Non-pigmented ciliary epithelial cell (primary cell): ENCODE results near the gene KMT2C.
A peak's percentile ranks its signal among the peaks of the same experiment; 100 is the strongest.

Experiments
- DNase-seq: peaks from one replicate; pipeline ENCODE4 v3.0.0-alpha.2; 2010; ENCODE audit warnings: low read depth

KMT2C gene

GRCh38 chr7:152140067-152140466, 295.7 kb downstream of the KMT2C start:
- DNase-seq, result no peak

- DNase-seq, result no peak
Observed at GRCh38 chr7:152137476-152138025, 298.3 kb downstream of the KMT2C start.

GRCh38 chr7:152136686-152137085, 299.1 kb downstream of the KMT2C start:
- DNase-seq, result peak; percentile 8

DNA sequence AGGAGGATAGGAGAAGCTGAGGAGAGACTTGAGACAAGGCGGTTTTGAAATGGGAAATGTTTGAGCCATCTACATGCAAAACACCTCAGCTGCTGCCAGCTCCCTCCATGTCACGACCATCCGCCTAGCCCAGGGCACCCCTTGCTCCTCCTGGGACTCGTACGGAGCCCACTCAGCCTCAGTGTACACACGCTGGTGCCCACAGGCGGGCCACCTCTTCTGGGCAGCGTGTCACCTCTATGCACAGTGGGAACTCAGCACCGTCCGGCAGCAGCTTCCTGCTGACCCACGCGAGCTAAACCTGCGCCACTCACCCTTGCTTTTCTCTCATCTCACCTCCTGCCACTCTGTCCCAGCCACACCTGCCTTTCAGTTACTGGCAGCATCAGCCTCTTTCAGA, 302.0 kb downstream of the KMT2C start:
- DNase-seq, result no peak

DNA sequence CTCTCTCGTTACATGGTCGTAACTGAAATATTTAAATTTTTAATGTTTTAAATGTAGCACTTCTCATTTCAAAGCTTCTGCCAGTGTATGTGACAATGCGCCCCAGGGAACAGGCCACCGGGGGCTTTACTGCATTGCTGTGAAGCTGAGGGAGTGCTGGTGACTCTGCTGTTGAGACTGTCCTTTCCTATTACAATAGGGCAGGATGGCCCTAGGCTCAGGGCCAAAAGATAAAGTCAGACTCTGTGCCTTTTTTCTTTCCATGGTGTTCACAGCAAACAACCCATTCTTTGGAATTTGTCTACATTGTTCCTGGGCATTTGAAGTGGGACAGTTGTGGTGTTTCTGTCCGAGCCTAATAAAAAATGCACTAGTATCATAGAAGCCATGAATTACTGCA, 303.0 kb downstream of the KMT2C start:
- DNase-seq, result no peak

GRCh38 chr7:152131981-152132494, 303.8 kb downstream of the KMT2C start:
- no peak for DNase-seq

DNA sequence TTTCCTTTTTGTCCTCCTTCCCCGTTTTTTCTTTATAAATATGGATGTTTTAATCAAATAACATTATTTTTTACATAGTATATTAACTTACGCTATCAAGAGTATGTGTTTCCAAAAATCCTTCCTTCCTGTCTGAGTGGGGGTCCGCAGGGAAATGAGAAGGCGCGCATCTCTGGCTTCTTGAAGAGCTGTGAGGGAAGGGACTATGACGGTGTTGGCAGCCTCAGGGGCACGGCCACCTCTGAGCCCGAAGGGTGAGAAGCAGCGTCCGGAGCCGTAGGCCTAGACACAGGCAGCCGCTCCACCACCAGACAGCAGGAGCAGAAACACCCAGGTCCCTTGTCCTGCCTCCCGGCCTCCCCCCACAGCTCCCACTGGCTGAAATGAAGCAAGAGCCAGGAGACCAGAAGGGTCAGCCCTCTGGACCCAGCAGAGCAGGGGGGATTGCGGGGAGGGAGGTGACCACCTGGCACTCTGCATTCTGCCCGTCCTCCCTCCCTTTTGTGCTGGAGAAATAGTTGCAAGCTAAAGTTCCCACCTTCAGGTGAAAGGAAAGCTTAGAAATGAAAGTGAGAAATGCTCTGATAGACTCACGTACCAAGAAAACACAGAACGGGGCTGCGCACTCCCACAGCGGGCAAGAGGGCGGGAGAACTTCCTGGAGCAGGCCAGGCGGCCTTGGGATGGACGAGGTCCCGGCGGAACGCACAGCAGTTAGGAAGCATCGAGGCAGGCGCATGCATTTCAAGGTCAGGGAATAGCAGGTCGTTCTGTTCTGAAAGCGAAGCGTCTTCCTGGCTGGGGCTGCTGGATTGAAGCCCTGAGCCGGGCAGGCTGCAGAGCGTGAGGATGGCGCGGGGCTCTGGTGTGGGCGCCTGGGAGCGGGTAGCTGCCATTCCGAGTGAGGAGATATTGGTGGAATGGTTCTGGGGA, 304.9 kb downstream of the KMT2C start:
- DNase-seq, result no peak

- DNase-seq, result no peak
Observed at GRCh38 chr7:152129682-152130081, 306.1 kb downstream of the KMT2C start.

GRCh38 chr7:152128741-152129461, 306.9 kb downstream of the KMT2C start:
- DNase-seq, result no peak

- DNase-seq, result no peak
Observed at GRCh38 chr7:152128252-152128651, 307.6 kb downstream of the KMT2C start.

GRCh38 chr7:152127229-152127628, 308.6 kb downstream of the KMT2C start:
- no peak for DNase-seq

- no peak for DNase-seq
Observed at GRCh38 chr7:152126741-152127140, 309.1 kb downstream of the KMT2C start.

DNA sequence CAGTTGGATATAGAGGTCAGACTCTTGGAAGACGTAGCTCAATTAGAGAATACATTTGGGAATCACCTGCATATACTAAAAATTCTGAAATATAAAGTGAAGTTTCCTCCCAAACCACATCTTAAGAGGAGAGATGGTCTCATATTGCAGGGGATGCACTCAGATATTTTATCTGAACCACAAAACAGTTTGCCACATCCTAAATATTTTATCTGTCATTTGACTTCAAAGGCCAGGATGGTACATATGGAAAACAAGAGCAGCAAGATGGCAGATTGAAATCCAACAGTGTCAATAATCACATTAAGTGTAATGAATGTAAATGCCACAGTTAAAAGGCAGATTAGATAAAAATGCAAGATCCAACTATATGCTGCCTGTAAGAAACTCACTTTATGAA, 313.3 kb downstream of the KMT2C start:
- no peak for DNase-seq

- DNase-seq, result no peak
Observed at GRCh38 chr7:152121432-152121831, 314.4 kb downstream of the KMT2C start.

- DNase-seq, result no peak
Observed at GRCh38 chr7:152120776-152121175, 315.0 kb downstream of the KMT2C start.

GRCh38 chr7:152120210-152120609, 315.6 kb downstream of the KMT2C start:
- no peak for DNase-seq

DNA sequence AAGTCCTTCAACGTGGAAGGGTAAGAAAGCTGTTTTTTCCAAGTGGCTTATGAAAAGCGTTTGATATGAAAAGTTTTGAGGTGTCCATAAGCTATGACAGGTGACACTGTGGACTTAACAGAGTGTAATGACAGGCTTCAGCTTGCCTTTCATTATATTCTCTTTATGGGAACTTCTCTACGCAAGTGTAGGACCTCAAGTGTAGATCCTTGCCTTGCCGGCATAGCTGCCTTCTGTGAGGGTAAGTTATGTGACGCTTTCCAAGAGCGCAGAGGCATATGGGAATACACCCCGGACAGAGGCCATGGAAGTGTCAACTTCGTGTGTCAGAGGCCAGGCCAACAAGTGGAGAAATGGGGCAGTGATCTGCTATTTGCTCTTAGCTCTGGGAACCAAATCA, 318.4 kb downstream of the KMT2C start:
- DNase-seq, result no peak

- DNase-seq, result no peak
Observed at GRCh38 chr7:152115021-152115718, 320.6 kb downstream of the KMT2C start.

- DNase-seq, result no peak
Observed at GRCh38 chr7:152112829-152113228, 323.0 kb downstream of the KMT2C start.

GRCh38 chr7:152108359-152108758, 327.4 kb downstream of the KMT2C start:
- no peak for DNase-seq

- no peak for DNase-seq
Observed at GRCh38 chr7:152107945-152108344, 327.9 kb downstream of the KMT2C start.

DNA sequence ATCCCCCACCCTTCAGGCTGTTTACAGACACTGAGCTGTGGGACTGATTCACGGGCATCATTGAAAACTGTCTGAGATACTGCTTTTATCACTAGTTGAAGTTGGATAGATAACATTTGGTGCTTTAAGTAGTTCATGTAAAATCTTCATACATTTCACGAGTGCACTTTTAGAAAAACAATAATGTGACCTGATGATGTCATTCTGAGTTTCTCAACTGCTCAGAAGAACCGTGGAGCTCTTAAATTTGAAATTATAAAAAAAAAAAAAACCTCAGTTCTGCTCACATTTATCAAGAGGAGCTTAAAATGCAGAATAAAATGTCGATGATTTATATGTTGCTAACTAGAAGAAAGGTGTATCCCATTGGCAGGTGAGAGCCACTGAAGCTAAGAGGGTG, 328.8 kb downstream of the KMT2C start:
- no peak for DNase-seq
